NCI-H1092 treated with DMSO at 0.1 percent for 48 hours (cell line): ENCODE data around the gene CA5A.
"Not testable (repeated sequence)": the region's sequence is repeated elsewhere in the genome, so short reads cannot be mapped to it uniquely, and the experiment has no call there.

Source experiments
- DNase-seq: peaks from one replicate; lab custom pipeline; 2025; lab: John Stamatoyannopoulos, UW

Gene CA5A

GRCh38 chr16:87865902-87866555 lies 70.3 kb downstream of the CA5A start:
- DNase-seq, result not testable (repeated sequence)

DNA sequence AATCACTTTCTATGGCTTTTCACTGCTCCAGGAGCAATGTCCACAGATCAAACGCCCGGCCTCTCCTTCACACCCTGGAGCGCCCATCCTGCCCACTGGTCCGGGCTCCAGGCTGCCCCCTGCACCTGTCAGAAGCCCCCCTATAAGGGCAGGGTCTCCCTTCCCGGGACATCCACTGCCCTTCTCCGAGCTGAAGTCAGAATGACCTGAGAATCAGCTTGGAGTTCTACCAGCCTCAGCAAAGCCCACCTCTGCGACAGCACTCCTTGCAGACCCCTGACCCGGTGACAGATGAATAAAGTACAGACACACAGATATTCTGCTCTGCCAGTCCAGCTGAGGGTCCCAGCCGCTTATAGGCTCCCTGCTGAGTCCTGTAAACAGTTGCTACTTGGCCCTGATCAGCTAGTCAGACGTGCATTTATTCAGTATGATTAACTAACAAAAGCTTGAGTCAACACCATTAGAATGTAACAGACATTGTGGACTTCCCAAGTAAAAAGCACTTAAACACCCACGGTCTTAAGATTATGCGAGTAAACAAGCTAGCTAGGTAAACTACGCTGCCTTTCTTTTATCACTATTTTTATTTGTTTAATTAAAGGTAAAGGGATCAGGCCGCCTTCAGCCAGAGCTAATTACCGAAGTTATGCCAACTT lies 71.9 kb downstream of the CA5A start:
- peak; percentile 14 for DNase-seq

GRCh38 chr16:87863327-87863635 lies 73.0 kb downstream of the CA5A start:
- not testable (repeated sequence) for DNase-seq

DNA sequence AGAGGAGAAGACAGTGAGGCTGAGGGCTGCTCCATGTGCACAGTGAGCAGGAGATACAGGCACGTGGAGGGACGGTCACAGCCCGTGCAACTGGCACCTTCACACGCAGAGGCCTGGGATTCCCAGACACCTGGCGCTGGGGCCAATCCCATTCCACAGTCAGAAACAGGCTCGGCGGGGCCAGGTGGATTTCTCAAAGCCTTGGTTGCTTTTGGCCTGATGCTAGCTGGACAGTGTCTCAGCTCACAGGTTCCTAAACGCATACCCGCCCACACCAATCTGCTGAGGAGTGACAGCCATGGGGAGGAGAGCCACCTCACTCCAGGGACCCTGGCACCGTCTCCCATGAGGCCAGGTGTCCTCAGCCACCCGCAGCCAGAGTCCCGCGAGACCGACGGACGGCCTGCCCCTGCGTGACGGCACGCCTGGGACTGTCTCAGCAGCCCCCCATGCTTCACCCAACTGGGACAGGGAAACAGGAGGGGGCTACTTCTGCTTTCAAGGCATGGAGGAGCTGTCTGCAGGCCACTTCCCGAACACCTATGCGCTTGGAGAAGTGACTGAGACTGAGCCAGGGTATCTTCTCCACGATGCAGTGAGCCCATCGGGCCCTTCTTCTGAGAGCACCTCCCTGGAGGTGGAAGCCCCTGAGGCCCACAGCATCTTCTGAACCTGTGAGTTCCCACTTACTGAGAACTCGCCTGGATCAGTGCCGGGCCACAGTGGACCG lies 73.6 kb downstream of the CA5A start:
- not testable (repeated sequence) for DNase-seq

GRCh38 chr16:87861300-87862099 lies 74.8 kb downstream of the CA5A start:
- DNase-seq, result not testable (repeated sequence)

- DNase-seq, result no peak
Measured at GRCh38 chr16:87860553-87861299, 75.6 kb downstream of the CA5A start.

GRCh38 chr16:87858151-87858993 lies 78.0 kb downstream of the CA5A start:
- DNase-seq, result not testable (repeated sequence)

DNA sequence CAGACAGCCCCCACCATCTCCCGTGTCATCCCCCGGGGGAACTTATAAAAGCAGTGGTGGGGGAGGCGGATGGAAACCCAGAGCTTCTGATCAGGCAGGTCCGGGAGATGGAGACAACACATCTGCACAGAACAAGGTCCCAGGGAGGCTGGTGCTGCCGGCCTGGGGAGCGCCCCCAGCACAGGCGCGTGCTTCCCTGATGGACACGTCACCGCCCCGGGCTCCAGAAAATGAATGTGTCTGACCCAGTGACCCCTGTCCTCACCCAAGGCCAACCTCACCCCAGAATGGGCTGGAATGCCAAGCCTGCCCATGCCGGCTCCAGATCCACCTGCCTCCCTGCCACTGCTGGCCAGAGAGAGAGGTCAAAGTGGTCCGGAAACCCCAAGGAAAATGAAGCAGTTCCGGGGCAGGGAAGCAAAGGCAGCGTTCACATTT lies 79.5 kb downstream of the CA5A start:
- no peak for DNase-seq

DNA sequence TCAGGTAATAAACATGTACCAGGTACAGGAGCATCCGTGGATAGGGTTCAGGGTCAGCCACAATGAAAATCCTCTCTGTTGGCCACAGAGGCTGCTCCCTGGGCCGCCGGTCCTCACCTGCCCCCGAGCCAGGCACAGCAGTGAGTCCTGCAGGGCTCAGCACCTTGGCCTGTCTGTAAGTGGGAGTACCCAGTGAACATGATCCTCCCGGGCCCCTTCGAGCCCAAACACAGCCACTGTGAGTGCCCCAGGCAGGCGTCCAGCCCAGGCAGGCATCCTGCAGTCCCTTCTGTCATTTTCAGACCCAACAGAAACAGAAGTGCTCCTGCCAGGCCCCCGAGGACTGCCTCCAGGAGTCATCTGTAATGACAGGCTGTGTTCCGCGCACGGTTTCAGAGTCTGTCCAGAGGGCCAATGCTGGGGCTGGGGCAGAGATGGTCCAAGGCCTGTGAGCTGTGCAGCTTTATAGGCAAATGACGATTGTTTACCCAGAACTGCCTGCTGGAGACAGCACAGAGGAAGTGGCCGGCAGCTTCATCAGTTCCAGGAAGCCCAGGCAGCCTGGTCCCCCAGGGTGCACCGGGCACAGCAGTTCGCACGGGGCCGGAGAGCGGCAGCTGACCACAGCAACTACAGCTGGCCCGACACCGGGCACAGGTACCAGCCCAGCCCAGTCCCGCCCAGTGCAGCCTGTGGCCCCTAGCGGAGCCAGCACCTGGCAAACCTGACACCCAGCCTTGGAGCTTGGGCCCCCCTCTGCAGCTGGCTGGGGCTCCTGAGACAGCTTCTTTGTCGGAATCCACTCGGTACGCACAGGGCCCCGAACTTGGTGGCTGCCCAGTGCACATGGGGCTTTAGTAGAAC lies 80.2 kb downstream of the CA5A start:
- no peak for DNase-seq

- DNase-seq, result no peak
Measured at GRCh38 chr16:87854907-87855683, 81.2 kb downstream of the CA5A start.

DNA sequence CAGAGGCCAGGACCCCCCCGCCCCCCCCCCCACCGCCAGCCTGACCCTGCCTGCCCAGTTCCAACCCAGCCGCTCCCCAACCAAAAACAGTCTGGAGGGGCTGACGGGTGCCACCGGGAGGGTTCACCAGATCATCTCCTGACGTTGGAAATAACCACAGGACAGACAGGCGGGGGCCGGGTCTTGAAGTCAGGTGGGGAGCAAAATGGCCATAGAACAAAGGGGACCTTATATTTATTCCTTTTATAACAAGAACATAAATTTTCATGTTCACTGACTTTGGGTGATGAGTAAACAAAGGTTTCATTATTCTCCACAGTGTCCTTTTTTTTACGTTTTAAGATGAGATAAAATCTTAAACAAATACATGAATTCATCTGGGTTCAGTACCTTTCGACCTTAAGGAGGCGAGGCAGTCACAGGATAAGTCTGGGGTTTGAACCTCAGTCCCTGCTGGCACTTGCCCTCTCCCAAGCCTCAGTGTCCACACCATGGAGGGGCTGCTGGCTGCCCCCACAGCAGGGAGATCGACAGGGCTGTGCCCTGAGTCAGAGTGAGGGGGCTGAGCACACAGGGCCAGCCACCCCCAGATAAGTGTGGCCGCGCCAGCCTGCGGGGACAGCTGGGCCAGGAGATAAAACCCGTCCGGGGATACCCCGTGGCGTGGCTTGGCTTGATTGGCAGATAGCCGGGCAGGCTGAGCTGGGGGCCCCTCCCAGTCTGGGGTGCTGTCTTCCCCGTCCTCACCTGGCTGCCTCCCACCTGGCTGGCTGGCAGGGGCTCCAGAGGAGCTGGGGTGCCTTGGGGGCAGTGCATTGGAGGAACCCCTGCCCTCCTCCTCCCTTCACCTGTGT lies 82.0 kb downstream of the CA5A start:
- no peak for DNase-seq

GRCh38 chr16:87853411-87854052 lies 82.8 kb downstream of the CA5A start:
- peak; percentile 53 for DNase-seq

- no peak for DNase-seq
Measured at GRCh38 chr16:87851601-87852000, 84.7 kb downstream of the CA5A start.

GRCh38 chr16:87851141-87851587 lies 85.2 kb downstream of the CA5A start:
- no peak for DNase-seq

DNA sequence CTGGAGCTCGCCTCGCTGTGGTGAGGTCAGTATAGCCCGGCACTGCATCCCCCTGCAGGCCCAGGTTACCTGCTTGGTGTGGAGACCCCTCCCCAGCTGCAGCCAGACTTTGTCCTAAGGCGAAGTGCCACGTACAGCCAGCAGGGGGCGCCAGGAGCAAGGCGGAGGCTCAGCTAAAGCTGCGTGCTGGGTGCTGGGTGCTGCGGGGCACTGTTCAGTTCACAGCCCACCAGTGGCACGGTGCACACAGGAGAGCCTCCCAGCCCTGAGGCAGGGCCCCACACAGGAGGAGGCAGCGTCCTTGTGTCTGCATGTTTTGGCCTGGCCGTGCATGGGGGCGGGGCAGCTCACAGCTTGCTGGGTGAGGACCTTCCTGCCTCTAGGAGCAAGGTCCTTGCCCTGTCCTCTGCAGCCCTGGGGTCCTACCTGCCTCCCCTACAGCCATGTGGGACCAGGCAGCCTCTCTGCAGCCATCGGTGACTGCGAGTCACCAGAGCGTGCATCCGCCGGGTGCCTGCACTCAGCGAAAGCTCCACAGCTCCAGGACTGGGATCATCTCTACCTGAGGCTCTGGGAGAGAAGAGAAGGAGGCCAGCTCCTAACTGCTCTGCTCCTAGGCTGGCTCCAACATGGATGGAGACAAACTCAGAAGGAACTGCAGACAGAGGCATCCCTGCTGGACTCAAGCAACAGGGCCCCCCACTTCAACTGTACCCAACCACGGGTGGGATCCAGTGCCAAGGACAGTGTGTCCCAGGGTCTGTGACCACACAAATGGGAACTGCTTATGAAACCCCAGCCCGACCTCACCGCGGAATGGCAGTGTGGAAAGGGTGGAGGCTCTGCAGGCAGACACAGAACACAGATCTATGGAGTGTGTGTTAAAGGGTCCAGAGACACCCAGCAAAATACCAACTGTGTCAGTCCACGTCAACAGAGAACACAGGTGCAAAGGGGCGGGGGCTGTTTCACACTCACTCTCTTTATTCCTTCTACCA lies 86.0 kb downstream of the CA5A start:
- peak; percentile 54 for DNase-seq

- DNase-seq, result no peak
Measured at GRCh38 chr16:87849419-87850008, 86.8 kb downstream of the CA5A start.
